Gastrocnemius medialis (tissue), 4 donors: ENCODE measurements around the gene CADM2. TPM values are rescaled to one million over a fixed set of nuclear protein-coding genes. Genes with fewer than 3 reads are reported as not detected.

ENCODE experiments used
- ATAC-seq, 2 donors: fragments of 150-250 bp; one replicate each; pipeline ENCODE4 v1.9.1; 2016
- DNase-seq, 2 donors: peaks; one replicate each; pipeline ENCODE4 v3.0.0-alpha.2; 2019
- H3K27ac ChIP-seq, 4 donors: fragments of 200-600 bp; sonication (generic); 1 replicate in 1 of 4; 2 replicates in 3 of 4; pipeline ENCODE4 v1.5.1; 2016 to 2018; ENCODE audit warnings: mild to moderate bottlenecking in 2 of 4, moderate library complexity in 1 of 4
- H3K27me3 ChIP-seq, 3 donors: fragments of 200-600 bp; sonication (generic) in 2 of 3; 1 replicate in 1 of 3; 2 replicates in 2 of 3; pipeline versions ENCODE4 v1.5.1 to v1.6.0; 2016 to 2019; ENCODE audit warnings: mild to moderate bottlenecking in 1 of 3, moderate library complexity in 1 of 3
- H3K36me3 ChIP-seq, 2 donors: fragments of 200-600 bp; sonication (generic) in 1 of 2; one replicate each; pipeline ENCODE4 v1.5.1; 2017 to 2018
- H3K4me1 ChIP-seq, 2 donors: fragments of 200-600 bp; sonication (generic) in 1 of 2; one replicate each; pipeline ENCODE4 v1.5.1; 2016 to 2017; ENCODE audit warnings: mild to moderate bottlenecking in 2 of 2
- H3K4me3 ChIP-seq, 4 donors: fragments of 200-600 bp; sonication (generic) in 3 of 4; 1 replicate in 1 of 4; 2 replicates in 3 of 4; pipeline ENCODE4 v1.5.1; 2016 to 2019; ENCODE audit warnings: mild to moderate bottlenecking in 2 of 4
- H3K9me3 ChIP-seq, 3 donors: fragments of 200-600 bp; sonication (generic) in 2 of 3; 1 replicate in 1 of 3; 2 replicates in 2 of 3; pipeline ENCODE4 v1.5.1; 2016 to 2019
- CTCF ChIP-seq, 5 experiments: fragments of 450-650 bp in 3 of 5; fragments of 200-600 bp in 2 of 5; sonication (generic) in 2 of 5; IDR thresholded peaks in 4 of 5; conservative IDR thresholded peaks in 1 of 5; 1 replicate in 4 of 5; 2 replicates in 1 of 5; pipeline ENCODE4 v1.5.1; 2016 to 2019; ENCODE audit warnings: antibody characterized with exemption in 5 of 5, mild to moderate bottlenecking in 3 of 5, moderate library complexity in 3 of 5
- POLR2A ChIP-seq, 2 donors: fragments of 450-650 bp; IDR thresholded peaks; one replicate each; pipeline ENCODE4 v1.6.1; 2017; ENCODE audit warnings: antibody characterized with exemption in 2 of 2, mild to moderate bottlenecking in 2 of 2, moderate library complexity in 2 of 2
- in situ Hi-C, 4 donors: fragments of 200-750 bp; cut with MboI; loops; one replicate each; pipeline versions ENCODE4 v1.15.0 to v1.8.0; 2017; ENCODE audit warnings: low sequenced_read_pairs in 4 of 4
- intact Hi-C: fragments of 100-400 bp; cut with DNase I; formaldehyde crosslinking; loops from one replicate; pipeline ENCODE4 v1.15.1; 2023; ENCODE audit warnings: low total_unique reads
- total RNA-seq, 4 donors: library from RNA; depleted of rRNA; stranded (reverse); fragments of >200 nt; gene quantifications; one replicate each; pipeline versions ENCODE4 v1.1.0 to v1.2.3, GENCODE V29; 2016

Gene CADM2
- total RNA-seq, 4 donors from 2014 or later = 2.7 to 9.0 (median 6.0) TPM

DNA sequence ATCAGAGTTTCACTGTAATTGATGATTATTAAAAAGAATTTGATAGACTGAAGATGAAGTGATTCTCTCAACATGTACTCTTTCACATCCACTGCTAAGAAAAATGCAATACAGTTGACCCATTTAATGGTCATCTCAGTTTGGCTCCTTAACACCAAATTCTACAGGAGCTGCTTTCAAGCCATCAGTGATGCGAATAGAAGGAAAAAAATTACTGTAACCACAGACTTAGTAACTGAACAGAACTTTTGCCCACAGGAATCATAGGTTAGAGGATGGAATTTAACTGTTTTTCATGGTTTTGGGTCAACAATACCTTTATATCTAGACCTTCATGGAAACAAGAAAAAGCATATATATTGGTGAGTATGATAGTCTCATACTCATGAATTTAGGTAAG is 633.5 kb downstream of the CADM2 start:
- Histone ChIP-seq H3K4me3 (no peak overlapping the region), H3K36me3 (no peaks in the 10 kb centered on the region), H3K4me1 (no peaks in the 10 kb centered on the region), H3K27ac (no peak overlapping the region), H3K27me3 (no peaks in the 10 kb centered on the region), H3K9me3 (no peaks in the 10 kb centered on the region)
- TF ChIP-seq POLR2A (IDR thresholded peaks at IDR 0.05) = no peak
- no peak for TF ChIP-seq CTCF (IDR thresholded peaks at IDR 0.05 in 4 of 5, conservative IDR thresholded peaks at IDR 0.05 in 1 of 5)
- ATAC-seq (no peak), DNase-seq (no peak)
- intact Hi-C loops = no loop called here
- in situ Hi-C loops = loop anchor here in 1 of 4 donors (25.0 kb wide), 1 partner anchor 1055 kb away; no protein-coding TSS in a partner anchor

DNA sequence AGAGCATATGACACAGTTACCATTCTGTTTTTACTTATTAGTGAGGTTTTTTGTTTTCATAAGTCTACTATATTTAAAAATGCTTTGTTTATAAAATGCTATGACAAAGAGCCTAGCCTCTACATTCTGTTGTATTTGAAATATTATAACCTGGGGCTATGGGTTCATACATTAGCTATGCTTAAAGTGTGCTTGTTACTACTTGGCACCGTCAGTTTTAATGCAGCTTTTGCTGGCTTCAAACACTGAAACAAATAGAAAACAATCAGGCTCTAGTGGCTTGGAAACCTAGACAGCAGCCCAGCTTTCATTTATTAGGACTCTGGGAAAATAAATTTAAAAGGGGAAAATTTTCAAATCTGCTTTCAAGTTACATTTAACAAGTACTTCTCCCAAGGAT is 635.9 kb downstream of the CADM2 start:
- Histone ChIP-seq H3K27ac (no peak overlapping the region), H3K27me3 (no peaks in the 10 kb centered on the region), H3K4me1 (no peaks in the 10 kb centered on the region), H3K4me3 (no peak overlapping the region), H3K36me3 (no peaks in the 10 kb centered on the region), H3K9me3 (no peaks in the 10 kb centered on the region)
- in situ Hi-C loops (loop anchor here in 1 of 4 donors (25.0 kb wide), 1 partner anchor 1057 kb away; no protein-coding TSS in a partner anchor), intact Hi-C loops (no loop called here)
- DNase-seq (no peak), ATAC-seq (no peak)
- no peak for TF ChIP-seq POLR2A (IDR thresholded peaks at IDR 0.05)
- no peak for TF ChIP-seq CTCF (IDR thresholded peaks at IDR 0.05 in 4 of 5, conservative IDR thresholded peaks at IDR 0.05 in 1 of 5)

- no peaks in the 10 kb centered on the region for H3K9me3 ChIP-seq
- H3K4me1 ChIP-seq = no peaks in the 10 kb centered on the region
- H3K36me3 ChIP-seq = no peaks in the 10 kb centered on the region
- no peak for DNase-seq
- no peak overlapping the region for H3K27ac ChIP-seq
- H3K27me3 ChIP-seq = no peaks in the 10 kb centered on the region
- no peak overlapping the region for H3K4me3 ChIP-seq
- ATAC-seq = no peak
- intact Hi-C loops (loop anchor here (1.0 kb wide), 1 partner anchor 22 kb away; no protein-coding TSS in a partner anchor), in situ Hi-C loops (no loop called here)
- TF ChIP-seq POLR2A (IDR thresholded peaks at IDR 0.05) (no peak), CTCF (IDR thresholded peaks at IDR 0.05 in 4 of 5, conservative IDR thresholded peaks at IDR 0.05 in 1 of 5) (no peak)
These were observed 644.6 kb downstream of the CADM2 start for GRCh38 chr3:85603378-85603777.

- DNase-seq (no peak), ATAC-seq (no peak)
- H3K9me3 ChIP-seq = no peaks in the 10 kb centered on the region
- H3K4me3 ChIP-seq = no peak overlapping the region
- H3K27me3 ChIP-seq = no peaks in the 10 kb centered on the region
- no peak for TF ChIP-seq CTCF (IDR thresholded peaks at IDR 0.05 in 4 of 5, conservative IDR thresholded peaks at IDR 0.05 in 1 of 5)
- no peak for TF ChIP-seq POLR2A (IDR thresholded peaks at IDR 0.05)
- intact Hi-C loops (no loop called here), in situ Hi-C loops (no loop called here)
- H3K27ac ChIP-seq = no peak overlapping the region
- H3K4me1 ChIP-seq = no peaks in the 10 kb centered on the region
- no peaks in the 10 kb centered on the region for H3K36me3 ChIP-seq
These were observed 645.9 kb downstream of the CADM2 start for GRCh38 chr3:85604641-85605040.

GRCh38 chr3:85605066-85605465 is 646.3 kb downstream of the CADM2 start:
- no peak overlapping the region for H3K4me3 ChIP-seq
- H3K27me3 ChIP-seq = no peaks in the 10 kb centered on the region
- no peaks in the 10 kb centered on the region for H3K9me3 ChIP-seq
- TF ChIP-seq CTCF (IDR thresholded peaks at IDR 0.05 in 4 of 5, conservative IDR thresholded peaks at IDR 0.05 in 1 of 5) (no peak), POLR2A (IDR thresholded peaks at IDR 0.05) (no peak)
- H3K4me1 ChIP-seq = no peaks in the 10 kb centered on the region
- ATAC-seq = no peak
- H3K27ac ChIP-seq = no peak overlapping the region
- in situ Hi-C loops = no loop called here
- intact Hi-C loops = no loop called here
- DNase-seq = no peak
- H3K36me3 ChIP-seq = no peaks in the 10 kb centered on the region
